Stimulated activated memory B cell treated with anti-CD40 and anti-IgM and Interleukin-4, amounts not matched to agents 10 μg/mL and 1 μg/mL and 100 μg/mL, for 72 hours (primary cell): ENCODE measurements around the gene PTPRK.

Experiments used
- ATAC-seq: fragments of 150-1000 bp; cut with Tn5 transposase; 2 replicates; pipeline ENCODE4 v1.10.0; 2021
- H3K27ac Mint-ChIP-seq: one replicate; pipeline ENCODE4 v1.8.0; 2022; ENCODE audit warnings: mild to moderate bottlenecking, mixed read lengths
- H3K27me3 Mint-ChIP-seq: one replicate; pipeline ENCODE4 v1.8.0; 2022; ENCODE audit warnings: mixed read lengths
- H3K36me3 Mint-ChIP-seq: one replicate; pipeline ENCODE4 v1.8.0; 2022; ENCODE audit warnings: mixed read lengths
- H3K4me1 Mint-ChIP-seq: one replicate; pipeline ENCODE4 v1.8.0; 2022; ENCODE audit warnings: mixed read lengths
- H3K4me3 Mint-ChIP-seq: one replicate; pipeline ENCODE4 v1.8.0; 2022; ENCODE audit warnings: mild to moderate bottlenecking, moderate library complexity, mixed read lengths
- H3K9me3 Mint-ChIP-seq: one replicate; pipeline ENCODE4 v1.8.0; 2022; ENCODE audit warnings: mixed read lengths

Gene PTPRK

GRCh38 chr6:128520436-128521281 lies at the start of gene PTPRK:
Gene PTPRK, minus strand, starts transcription at chr6:128520599. Its CDS starts 241 bp downstream, at chr6:128520358.
- peak; percentile 84 for ATAC-seq
- peaks cover 25% of the 10 kb centered on the region for H3K4me1 Mint-ChIP-seq
- H3K36me3 Mint-ChIP-seq: no peaks in the 10 kb centered on the region
- H3K27me3 Mint-ChIP-seq: peaks cover 60% of the 10 kb centered on the region
- H3K27ac Mint-ChIP-seq: peak within 1 kb of the TSS; percentile 53
- H3K9me3 Mint-ChIP-seq: no peaks in the 10 kb centered on the region
- peak within 1 kb of the TSS; percentile 84 for H3K4me3 Mint-ChIP-seq

DNA sequence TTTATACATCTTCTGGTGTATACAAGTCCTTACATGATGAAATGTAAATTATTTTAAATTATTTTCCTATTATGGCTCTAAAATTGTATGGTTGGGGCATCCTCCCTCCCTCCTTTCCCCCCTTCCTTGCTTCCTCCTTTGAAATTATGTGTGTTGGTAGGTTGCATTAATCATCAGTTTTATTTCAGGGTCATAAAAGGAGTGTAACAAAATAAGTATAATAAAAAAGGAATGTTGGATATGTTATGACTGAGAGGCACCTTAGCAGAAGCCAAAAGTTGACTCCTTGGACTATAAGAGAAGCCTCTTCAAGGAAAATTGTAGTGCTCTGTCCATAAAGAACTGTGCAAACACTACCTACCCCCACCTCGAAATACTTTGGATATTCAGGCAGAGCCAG lies 46.6 kb upstream of the PTPRK start:
- no peak overlapping the region for H3K27ac Mint-ChIP-seq
- H3K4me3 Mint-ChIP-seq: no peak overlapping the region
- H3K9me3 Mint-ChIP-seq: peaks cover 3% of the 10 kb centered on the region
- H3K36me3 Mint-ChIP-seq: no peaks in the 10 kb centered on the region
- H3K4me1 Mint-ChIP-seq: no peaks in the 10 kb centered on the region
- no peaks in the 10 kb centered on the region for H3K27me3 Mint-ChIP-seq
- ATAC-seq: no peak

GRCh38 chr6:128560966-128561365 lies 40.6 kb upstream of the PTPRK start:
- H3K27ac Mint-ChIP-seq: no peak overlapping the region
- no peak overlapping the region for H3K4me3 Mint-ChIP-seq
- no peaks in the 10 kb centered on the region for H3K9me3 Mint-ChIP-seq
- no peaks in the 10 kb centered on the region for H3K4me1 Mint-ChIP-seq
- no peaks in the 10 kb centered on the region for H3K36me3 Mint-ChIP-seq
- no peak for ATAC-seq
- H3K27me3 Mint-ChIP-seq: no peaks in the 10 kb centered on the region

- no peak overlapping the region for H3K4me3 Mint-ChIP-seq
- no peaks in the 10 kb centered on the region for H3K4me1 Mint-ChIP-seq
- ATAC-seq: no peak
- H3K9me3 Mint-ChIP-seq: no peaks in the 10 kb centered on the region
- H3K36me3 Mint-ChIP-seq: no peaks in the 10 kb centered on the region
- H3K27me3 Mint-ChIP-seq: no peaks in the 10 kb centered on the region
- no peak overlapping the region for H3K27ac Mint-ChIP-seq
Measured at GRCh38 chr6:128558924-128559323, 38.5 kb upstream of the PTPRK start.

DNA sequence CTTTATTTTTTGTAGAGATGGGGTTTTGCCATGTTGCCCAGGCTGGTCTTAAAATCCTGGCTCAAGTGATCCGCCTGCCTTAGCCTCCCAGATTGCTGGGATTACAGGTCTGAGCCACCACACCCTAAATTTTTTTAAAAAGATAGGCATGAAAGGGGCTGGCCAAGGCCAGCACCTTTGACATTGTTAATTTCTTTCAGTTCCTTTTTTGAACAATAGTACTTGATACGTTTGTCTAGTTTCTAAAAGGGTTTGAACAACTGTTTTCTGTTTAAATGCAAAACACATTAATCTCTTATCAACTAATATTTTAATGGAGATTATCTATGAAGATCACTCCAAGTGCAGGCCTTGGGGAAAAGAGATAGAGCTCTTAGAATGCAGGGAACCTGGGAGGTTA lies 37.6 kb upstream of the PTPRK start:
- Mint-ChIP-seq H3K4me3 (no peak overlapping the region), H3K4me1 (no peaks in the 10 kb centered on the region), H3K9me3 (no peaks in the 10 kb centered on the region), H3K27ac (no peak overlapping the region), H3K36me3 (no peaks in the 10 kb centered on the region), H3K27me3 (no peaks in the 10 kb centered on the region)
- no peak for ATAC-seq

DNA sequence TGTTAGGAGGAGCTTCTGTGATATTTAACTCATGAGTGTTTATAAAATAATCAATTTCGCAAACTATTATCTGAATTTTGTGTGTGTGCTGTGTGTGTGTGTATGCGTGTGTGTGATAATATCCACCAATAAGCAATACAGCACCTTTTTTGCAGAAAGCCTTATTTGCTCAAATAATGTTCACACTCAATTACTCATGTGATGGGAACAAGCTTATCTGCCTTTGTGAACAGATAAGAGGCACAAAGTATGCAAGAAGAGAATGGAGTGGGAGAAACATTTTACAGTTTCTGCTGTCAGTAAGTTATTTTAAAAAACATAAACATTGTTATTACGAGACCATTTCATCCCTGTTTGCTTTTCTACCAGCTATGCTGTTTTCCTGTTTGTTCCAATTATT lies 36.7 kb upstream of the PTPRK start:
- no peaks in the 10 kb centered on the region for H3K36me3 Mint-ChIP-seq
- H3K27me3 Mint-ChIP-seq: no peaks in the 10 kb centered on the region
- no peak overlapping the region for H3K4me3 Mint-ChIP-seq
- ATAC-seq: no peak
- no peaks in the 10 kb centered on the region for H3K9me3 Mint-ChIP-seq
- H3K4me1 Mint-ChIP-seq: no peaks in the 10 kb centered on the region
- H3K27ac Mint-ChIP-seq: no peak overlapping the region

DNA sequence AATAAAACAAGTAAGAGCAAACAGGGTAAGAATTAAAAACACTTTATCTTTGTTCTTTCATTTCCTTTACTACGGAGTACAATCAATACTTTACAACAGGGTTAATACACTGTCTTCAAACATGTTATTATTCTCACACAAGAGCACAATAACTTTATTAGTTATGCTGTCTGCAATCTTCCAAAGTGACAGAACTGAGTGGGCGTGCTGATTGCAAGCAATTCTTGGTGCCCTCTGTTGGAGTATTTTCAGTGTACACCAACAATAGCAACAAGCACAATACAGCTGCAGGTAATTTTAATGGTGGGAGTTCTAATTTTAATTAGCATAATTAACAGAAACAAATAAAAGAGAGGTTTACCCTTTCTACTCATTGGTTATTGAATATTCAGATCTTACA lies 33.9 kb upstream of the PTPRK start:
- Mint-ChIP-seq H3K4me1 (no peaks in the 10 kb centered on the region), H3K27ac (no peak overlapping the region), H3K9me3 (no peaks in the 10 kb centered on the region), H3K36me3 (no peaks in the 10 kb centered on the region), H3K27me3 (no peaks in the 10 kb centered on the region), H3K4me3 (no peak overlapping the region)
- no peak for ATAC-seq

DNA sequence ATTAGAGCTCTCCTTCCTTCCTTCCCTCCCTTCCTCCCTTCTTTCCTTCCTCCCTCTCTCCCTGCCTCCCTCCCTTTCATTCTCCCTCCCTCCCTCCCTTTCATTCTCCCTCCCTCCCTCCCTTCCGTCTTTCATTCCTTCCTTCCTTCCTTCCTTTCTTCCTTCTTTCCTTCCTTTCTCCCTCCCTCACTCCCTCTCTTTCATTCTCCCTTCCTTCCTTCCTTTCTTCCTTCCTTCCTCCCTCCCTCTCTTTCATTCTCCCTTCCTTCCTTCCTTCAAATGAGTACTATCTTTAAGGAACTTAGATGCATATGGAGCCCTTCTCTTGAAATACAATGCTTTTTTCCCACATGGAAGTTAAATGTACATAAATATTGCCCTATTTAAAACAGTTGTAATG lies 20.9 kb upstream of the PTPRK start:
- Mint-ChIP-seq H3K4me1 (no peaks in the 10 kb centered on the region), H3K27ac (no peak overlapping the region), H3K36me3 (no peaks in the 10 kb centered on the region), H3K4me3 (no peak overlapping the region), H3K27me3 (no peaks in the 10 kb centered on the region), H3K9me3 (no peaks in the 10 kb centered on the region)
- ATAC-seq: no peak

- Mint-ChIP-seq H3K36me3 (no peaks in the 10 kb centered on the region), H3K9me3 (no peaks in the 10 kb centered on the region), H3K4me1 (no peaks in the 10 kb centered on the region), H3K27me3 (no peaks in the 10 kb centered on the region), H3K27ac (no peak overlapping the region), H3K4me3 (no peak overlapping the region)
- no peak for ATAC-seq
Measured at GRCh38 chr6:128538763-128539162, 18.4 kb upstream of the PTPRK start.

GRCh38 chr6:128532827-128533226 lies 12.4 kb upstream of the PTPRK start:
- H3K27ac Mint-ChIP-seq: no peak overlapping the region
- no peaks in the 10 kb centered on the region for H3K36me3 Mint-ChIP-seq
- no peaks in the 10 kb centered on the region for H3K9me3 Mint-ChIP-seq
- H3K4me3 Mint-ChIP-seq: no peak overlapping the region
- H3K4me1 Mint-ChIP-seq: no peaks in the 10 kb centered on the region
- ATAC-seq: no peak
- no peaks in the 10 kb centered on the region for H3K27me3 Mint-ChIP-seq

GRCh38 chr6:128532136-128532535 lies 11.7 kb upstream of the PTPRK start:
- Mint-ChIP-seq H3K9me3 (no peaks in the 10 kb centered on the region), H3K4me1 (no peaks in the 10 kb centered on the region), H3K36me3 (no peaks in the 10 kb centered on the region), H3K27me3 (no peaks in the 10 kb centered on the region), H3K4me3 (no peak overlapping the region), H3K27ac (no peak overlapping the region)
- no peak for ATAC-seq

- Mint-ChIP-seq H3K27ac (no peak overlapping the region), H3K4me1 (no peaks in the 10 kb centered on the region), H3K4me3 (no peak overlapping the region), H3K27me3 (no peaks in the 10 kb centered on the region), H3K36me3 (no peaks in the 10 kb centered on the region), H3K9me3 (no peaks in the 10 kb centered on the region)
- ATAC-seq: no peak
Measured at GRCh38 chr6:128531696-128532095, 11.3 kb upstream of the PTPRK start.

GRCh38 chr6:128528241-128528640 lies 7.8 kb upstream of the PTPRK start:
- no peaks in the 10 kb centered on the region for H3K27me3 Mint-ChIP-seq
- H3K4me3 Mint-ChIP-seq: no peak overlapping the region
- no peaks in the 10 kb centered on the region for H3K9me3 Mint-ChIP-seq
- ATAC-seq: no peak
- H3K36me3 Mint-ChIP-seq: no peaks in the 10 kb centered on the region
- no peak overlapping the region for H3K27ac Mint-ChIP-seq
- no peaks in the 10 kb centered on the region for H3K4me1 Mint-ChIP-seq

GRCh38 chr6:128527375-128527774 lies 7.0 kb upstream of the PTPRK start:
- Mint-ChIP-seq H3K9me3 (no peaks in the 10 kb centered on the region), H3K27ac (no peak overlapping the region), H3K36me3 (no peaks in the 10 kb centered on the region), H3K27me3 (peaks cover under 1% of the 10 kb centered on the region), H3K4me3 (no peak overlapping the region), H3K4me1 (no peaks in the 10 kb centered on the region)
- ATAC-seq: no peak

- H3K27ac Mint-ChIP-seq: no peak overlapping the region
- H3K4me3 Mint-ChIP-seq: no peak overlapping the region
- peaks cover 11% of the 10 kb centered on the region for H3K27me3 Mint-ChIP-seq
- no peak for ATAC-seq
- no peaks in the 10 kb centered on the region for H3K36me3 Mint-ChIP-seq
- H3K4me1 Mint-ChIP-seq: no peaks in the 10 kb centered on the region
- no peaks in the 10 kb centered on the region for H3K9me3 Mint-ChIP-seq
Measured at GRCh38 chr6:128526152-128526914, 5.9 kb upstream of the PTPRK start.

DNA sequence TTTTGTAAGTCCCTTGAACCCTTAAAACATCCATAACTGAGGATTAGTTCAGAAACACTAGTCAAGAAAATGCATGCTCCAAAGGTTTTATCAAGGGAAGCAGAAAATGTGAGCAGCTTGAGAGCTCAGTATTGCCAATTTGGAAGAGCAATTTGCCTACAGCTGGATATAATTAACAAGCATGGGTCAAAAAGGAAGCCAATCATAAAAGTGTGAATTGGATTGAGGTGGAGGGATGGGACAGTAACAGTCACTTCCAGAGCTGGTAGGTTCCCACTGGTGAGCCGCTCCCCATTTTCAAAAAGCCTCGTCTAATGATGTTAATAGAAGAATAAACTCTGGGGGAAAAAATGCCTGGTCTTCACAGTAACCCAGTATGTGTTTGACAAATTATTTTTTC lies 5.0 kb upstream of the PTPRK start:
- Mint-ChIP-seq H3K27ac (no peak overlapping the region), H3K4me1 (peaks cover 8% of the 10 kb centered on the region), H3K4me3 (no peak overlapping the region), H3K9me3 (no peaks in the 10 kb centered on the region), H3K27me3 (peaks cover 20% of the 10 kb centered on the region), H3K36me3 (no peaks in the 10 kb centered on the region)
- no peak for ATAC-seq
